ENCODE data around the gene FLNB.

FLNB gene

DNA sequence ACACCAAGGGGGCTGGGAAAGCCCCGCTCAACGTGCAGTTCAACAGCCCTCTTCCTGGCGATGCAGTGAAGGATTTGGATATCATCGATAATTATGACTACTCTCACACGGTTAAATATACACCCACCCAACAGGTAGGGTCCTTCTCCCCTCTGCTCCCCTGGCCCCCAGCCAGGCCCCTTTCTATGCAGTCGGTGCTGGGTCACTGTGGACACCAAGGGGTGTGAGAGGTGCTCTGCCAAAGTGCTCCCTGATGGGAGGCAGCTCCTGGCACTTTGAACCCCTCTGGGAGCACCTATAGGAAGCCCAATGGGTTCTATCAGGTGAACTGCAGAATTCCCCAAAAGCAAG lies 103.9 kb downstream of the FLNB start:
- DNase-seq: no peak

DNA sequence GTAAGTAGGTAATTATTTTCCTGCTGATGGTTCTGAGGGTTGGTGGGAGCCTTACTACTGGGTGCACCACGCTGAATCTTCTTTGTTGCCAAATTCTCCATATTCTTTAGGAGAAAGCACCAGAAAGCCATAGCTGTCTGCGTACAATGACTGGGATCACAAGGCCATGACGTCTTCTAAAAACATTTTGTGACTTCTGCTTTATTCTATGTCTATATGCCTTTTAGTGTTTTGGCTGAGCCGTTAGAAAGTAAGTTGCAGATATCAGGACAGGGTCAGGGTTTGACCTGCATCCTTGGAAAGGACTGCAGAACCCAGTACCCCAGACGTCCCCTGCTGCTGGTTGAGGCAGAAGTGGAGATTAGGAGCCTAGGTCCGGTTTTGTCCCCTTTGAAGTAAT lies 107.0 kb downstream of the FLNB start:
- no peak for DNase-seq

DNA sequence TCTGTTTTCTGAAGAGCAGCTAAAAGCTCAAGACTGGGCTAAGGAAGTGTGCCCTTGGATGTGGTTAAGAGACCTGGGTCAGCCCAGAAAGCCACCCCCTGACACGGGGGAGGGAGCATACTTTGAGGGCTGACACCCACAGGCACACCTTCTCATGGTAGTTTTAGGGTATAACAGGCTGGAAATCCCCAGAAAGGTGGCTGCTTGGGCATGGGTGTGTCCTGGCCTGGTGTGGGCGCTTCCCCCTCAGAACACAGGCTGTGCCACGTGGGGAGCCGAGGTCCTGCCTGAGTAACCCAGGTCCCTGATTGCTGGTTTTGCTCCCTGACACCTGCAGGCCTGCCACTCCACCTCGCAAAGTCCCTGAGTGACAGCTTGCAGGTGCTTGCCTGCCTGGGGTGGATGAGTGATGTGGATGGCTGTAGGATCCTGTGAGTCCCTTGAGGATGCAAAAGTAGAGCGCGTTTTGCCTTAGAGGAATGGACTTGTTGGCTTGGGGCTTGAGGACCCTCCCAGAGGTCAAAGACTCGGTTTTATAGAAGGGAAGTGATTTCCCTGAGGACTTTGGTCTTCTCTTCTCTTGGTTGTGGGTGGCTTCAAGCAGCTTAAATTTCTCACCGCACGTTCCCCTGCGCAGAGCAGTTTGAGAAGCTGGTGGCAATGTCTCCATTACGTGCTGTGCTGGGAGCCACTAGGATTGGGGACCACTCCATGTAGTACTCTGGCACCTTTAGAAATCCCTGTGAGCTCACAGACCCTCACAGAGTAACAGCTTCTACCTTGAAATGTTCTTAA lies 108.1 kb downstream of the FLNB start:
- DNase-seq: no peak

DNA sequence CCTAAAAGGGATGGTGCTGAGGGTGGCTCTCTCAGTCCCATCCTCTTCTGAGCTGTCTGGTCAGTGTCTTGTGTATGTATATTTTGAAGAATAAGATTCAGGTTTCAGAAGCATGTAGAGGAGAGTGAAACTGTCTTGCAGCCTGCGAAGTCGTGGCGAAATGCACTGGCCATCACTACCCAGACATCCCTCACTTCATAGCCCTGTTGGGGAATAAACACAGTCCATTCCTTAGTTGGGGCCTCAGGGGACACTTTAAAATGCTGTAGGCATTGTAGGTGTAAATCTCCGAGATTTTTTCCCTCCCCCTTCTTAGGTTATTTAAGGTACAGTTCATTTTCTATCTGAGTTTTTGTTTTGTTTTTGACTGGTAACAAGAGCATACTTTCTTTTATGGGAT lies 108.8 kb downstream of the FLNB start:
- no peak for DNase-seq

DNA sequence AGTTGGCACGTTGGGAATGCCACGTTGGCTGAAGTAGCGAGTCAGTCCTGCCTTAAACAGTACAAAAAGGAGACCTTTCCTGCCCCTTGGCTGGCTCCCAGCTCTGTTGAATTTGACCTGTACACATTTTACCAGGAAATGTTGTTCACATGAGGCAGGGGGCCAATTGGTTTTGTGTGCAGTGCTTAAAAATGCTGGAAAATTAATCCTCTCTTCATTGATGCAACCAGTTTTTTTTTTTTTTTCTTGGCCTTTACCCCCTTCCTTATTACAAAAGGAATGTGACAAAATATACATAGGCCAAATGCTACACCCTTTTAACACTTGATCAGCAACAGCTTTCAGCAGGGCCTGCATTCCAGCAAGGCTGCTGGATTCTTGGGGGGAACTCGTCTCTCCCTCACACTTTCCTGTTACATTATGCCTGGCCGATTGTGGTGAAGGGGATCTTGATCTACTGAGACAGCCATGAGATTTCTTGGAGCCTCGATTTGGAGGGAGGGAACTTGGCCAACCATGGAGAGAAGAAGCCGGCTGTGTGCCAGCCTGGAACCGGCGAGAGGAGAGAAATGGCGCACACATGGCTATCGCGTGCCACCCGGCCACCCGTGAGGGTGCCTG lies 109.4 kb downstream of the FLNB start:
- no peak for DNase-seq

DNA sequence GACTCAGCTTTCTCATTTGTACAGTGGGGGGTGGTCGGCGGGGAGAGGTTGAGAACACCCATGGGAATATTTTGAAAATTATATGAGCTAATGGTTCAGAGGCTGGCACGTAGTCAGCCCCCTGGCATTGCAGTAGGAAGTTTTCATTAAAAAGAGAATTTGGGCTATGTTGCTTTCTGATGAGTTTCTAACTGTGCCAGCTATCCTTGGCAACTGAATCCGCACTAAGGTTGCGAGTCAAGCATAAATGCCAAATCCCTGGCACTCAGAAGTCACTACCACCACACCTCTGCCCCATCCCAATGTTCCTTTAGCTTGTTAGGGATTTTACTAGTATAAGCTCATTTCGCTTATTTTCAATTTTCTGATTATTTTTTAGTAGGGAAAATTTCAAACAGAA lies 111.0 kb downstream of the FLNB start:
- no peak for DNase-seq

DNA sequence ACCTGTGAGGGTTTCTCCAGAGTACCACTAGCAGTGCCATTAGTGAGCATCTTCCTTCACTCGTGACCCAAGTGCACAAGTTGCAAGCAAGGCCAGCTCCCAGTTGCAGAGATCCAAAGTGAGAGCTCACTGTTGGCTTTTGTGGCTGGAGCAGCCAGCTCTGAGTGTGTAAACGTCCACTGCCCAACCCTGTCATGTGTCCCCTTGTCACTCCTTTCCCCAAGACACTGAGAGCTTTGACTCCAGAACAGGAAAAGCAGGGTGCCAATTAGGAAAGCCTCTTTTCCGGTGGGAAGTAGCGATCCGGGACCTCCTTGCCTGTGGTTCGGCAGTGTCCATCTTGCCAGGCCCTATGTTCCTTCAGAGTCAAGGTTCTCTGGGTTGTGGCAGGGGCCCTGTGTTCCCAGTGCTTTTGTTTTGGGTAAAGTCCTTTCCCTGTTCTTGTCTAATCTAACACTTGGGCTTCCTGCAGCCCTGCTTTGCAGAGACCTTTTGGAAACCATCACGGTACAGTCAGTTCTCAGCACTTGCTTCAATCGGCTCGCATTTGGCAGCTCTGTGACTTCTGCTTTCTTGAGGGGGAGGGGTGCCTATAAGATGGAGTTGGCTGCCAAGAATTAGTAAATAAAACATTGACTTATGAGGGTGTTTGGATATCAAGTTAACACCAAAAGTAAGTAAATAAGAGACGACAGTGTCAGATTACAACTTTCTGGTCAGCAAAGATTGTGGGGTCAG lies 112.0 kb downstream of the FLNB start:
- DNase-seq: no peak

DNA sequence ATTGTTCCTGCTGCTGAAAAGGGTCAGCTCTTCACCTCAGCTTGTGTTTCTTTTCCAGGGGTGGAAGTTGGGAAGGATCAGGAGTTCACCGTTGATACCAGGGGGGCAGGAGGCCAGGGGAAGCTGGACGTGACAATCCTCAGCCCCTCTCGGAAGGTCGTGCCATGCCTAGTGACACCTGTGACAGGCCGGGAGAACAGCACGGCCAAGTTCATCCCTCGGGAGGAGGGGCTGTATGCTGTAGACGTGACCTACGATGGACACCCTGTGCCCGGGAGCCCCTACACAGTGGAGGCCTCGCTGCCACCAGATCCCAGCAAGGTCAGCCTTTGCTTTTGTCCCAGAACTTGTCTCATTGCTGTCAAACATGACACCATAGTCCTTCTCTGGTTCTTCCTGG lies 113.0 kb downstream of the FLNB start:
- DNase-seq: no peak

DNA sequence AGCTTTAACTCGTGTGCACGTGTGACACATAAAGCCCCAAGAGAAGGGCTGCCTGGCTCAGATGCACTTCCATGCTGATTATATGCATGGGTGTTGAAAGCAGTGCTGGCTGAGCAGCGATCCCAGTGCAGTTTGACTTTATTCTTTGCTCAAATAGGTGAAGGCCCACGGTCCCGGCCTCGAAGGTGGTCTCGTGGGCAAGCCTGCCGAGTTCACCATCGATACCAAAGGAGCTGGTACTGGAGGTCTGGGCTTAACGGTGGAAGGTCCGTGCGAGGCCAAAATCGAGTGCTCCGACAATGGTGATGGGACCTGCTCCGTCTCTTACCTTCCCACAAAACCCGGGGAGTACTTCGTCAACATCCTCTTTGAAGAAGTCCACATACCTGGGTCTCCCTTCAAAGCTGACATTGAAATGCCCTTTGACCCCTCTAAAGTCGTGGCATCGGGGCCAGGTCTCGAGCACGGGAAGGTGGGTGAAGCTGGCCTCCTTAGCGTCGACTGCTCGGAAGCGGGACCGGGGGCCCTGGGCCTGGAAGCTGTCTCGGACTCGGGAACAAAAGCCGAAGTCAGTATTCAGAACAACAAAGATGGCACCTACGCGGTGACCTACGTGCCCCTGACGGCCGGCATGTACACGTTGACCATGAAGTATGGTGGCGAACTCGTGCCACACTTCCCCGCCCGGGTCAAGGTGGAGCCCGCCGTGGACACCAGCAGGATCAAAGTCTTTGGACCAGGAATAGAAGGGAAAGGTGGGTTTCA lies 114.9 kb downstream of the FLNB start:
- DNase-seq: no peak

DNA sequence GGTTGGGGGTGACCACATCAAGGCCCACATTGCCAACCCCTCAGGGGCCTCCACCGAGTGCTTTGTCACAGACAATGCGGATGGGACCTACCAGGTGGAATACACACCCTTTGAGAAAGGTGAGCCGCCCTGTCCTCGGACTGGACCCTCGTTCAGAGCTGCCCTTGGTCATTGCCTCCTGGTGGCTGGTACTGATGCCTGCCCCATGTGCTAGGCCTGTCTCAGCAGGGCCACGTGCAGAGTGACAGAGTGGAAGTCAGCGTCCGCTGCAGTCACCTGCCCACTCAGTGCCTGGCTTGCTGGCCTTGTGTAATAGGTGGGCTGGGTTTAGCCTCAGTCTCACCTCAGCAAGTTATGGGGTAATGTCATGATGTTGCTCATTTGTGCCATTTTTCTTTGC lies 116.2 kb downstream of the FLNB start:
- DNase-seq: no peak

DNA sequence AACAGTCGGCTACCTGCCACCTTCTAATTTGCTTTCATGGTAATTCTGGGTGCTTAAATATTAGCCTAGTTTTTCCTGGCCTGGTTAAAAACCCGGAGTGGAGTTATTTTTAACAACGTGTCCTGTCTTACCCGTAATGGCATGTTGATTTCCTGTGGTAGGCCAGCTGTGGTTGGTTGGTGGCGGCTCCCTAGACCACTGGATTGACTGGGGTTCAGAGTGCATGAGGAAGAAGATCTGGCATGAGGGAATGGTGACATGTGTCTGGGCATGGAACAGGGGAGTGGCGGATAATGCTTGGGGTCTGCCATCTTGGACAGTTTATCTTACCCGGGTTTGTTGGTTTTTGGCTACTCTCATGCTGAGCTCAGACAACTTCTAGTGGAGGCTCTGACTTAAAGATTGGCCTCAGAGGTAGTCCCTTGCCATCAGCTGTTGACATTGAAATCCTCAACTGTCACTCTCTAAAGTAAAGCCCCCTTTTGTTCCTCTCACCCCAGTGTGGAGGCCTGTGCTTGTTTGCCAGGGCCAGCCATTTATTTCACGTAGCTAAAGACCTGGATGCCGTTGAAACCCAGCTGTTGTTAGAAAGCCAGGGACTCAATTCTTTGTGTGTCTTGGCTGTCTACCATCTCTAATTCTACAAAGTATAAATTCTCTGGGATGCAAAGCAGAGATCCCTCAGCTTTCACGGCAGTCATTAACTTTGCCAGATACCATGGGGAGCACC lies 121.0 kb downstream of the FLNB start:
- DNase-seq: no peak

DNA sequence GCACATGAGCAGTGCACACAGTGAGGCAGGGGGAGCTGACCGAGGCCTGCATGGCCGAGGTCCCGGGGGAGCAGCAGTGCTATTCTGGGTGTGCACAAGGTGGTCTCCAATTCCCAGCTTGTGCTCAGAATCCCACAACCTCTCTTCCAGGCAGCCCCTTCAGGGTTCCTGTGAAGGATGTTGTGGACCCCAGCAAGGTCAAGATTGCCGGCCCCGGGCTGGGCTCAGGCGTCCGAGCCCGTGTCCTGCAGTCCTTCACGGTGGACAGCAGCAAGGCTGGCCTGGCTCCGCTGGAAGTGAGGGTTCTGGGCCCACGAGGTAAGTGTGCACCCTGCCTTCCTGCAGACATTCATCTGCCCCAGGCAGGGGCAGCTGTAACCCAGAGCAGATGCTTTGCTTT lies 122.4 kb downstream of the FLNB start:
- no peak for DNase-seq

DNA sequence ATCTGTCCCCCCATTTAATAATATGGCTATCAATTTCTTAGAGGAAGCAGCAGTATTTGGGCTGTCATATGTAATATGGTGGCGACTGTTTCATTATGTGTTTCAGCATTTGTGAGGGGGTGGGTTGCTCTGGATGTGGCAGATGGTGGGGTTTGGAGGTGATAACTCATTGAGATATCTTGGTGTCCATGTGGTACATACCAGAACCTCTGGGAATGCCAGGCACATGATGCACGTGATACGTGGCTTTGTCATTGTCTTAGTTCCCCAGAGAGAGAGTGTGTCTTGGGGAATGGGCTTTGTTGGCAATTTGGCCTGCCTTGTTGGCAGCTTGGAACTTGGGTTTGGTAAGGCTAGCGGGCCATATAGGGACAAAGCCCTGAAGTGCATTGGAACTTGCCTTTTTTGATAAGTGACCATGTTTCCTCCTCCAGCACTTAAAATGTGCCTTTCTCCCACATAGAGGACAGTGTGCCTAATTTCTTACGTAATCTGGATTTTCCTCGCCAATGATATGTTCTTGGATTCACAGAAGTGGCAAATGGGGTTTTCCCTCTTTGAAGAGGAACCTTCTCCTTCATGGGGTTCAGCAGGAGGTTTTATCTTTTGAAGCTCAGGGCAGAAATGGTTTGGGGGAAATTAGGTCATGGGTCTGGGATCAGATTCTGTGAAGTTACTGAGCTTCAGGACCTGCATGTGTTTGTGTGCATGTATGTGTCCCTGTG lies 123.0 kb downstream of the FLNB start:
- no peak for DNase-seq

DNA sequence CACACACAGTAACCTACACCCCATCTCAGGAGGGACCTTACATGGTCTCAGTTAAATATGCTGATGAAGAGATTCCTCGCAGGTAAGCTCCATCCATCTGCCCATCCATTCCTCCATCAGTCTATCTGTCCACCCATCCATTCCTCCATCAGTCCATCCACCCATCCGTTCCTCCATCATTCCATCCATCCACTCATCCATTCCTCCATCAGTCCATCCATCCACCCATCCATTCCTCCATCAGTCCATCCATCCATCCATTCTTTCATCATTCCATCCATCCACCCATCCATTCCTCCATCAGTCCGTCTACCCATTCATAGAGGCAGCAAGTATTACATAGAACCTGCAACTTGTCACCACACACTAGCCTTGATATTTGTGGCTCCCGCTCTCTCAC lies 124.6 kb downstream of the FLNB start:
- no peak for DNase-seq

DNA sequence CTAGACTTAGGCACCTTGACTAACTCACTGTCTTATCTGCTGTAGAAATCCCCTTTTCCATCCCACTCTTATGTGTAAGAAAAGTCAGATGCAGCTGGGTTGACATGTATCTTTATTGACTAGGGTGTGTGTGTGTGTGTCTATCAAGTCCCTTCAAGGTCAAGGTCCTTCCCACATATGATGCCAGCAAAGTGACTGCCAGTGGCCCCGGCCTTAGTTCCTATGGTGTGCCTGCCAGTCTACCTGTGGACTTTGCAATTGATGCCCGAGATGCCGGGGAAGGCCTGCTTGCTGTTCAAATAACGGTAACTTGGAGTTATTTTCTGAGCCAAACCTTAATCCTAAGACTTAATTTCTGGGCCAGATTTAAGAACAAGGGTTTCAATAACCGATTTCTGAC lies 126.2 kb downstream of the FLNB start:
- DNase-seq: no peak

DNA sequence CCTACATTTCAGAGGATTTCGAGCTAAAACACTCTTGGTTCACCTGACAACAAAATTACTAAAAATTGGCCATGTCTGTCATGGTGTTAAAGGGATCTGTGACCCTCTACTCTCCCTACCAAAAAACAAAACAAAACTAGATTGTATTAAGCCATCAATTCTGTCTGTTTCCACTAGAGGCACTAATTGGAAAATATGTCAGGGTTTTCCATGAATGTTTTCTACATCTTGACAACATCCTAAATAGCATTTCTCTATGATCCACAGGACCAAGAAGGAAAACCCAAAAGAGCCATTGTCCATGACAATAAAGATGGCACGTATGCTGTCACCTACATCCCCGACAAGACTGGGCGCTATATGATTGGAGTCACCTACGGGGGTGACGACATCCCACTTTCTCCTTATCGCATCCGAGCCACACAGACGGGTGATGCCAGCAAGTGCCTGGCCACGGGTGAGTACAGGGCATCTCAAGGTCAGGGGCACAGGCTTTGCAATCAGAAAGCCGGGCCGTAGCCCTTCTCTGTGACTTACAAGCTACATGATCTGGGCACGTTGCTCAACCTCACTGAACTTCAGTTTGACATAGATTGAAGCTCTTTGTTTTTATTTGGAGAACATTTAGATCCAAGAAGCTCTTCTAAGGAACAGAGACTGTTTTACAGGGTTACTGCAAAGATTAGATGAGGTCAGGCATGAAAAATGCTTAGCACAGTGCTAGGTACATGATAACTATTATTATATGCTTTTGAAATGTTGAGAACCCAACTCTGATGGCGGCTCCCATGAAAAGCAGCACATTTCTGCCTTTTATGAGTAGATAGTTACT lies 127.7 kb downstream of the FLNB start:
- no peak for DNase-seq

DNA sequence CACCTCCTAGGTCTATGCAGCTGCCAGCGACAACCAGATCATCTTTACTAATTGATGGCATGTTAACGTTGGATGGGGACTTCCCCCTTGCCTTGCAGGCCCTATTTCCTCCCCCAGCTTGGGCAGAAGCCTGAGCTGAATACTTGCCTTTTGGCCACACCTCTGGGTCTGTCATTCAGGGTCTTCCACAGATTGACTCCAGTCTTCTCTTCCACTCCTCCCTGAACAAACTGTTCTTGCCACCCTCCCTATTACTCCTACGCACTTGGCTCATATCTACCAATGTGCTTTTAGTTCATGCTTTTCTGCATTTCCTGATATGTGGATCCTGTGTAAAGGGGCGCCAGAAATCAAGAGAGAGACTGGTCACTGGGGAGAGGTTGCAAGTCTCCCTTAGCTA lies 129.1 kb downstream of the FLNB start:
- DNase-seq: no peak

DNA sequence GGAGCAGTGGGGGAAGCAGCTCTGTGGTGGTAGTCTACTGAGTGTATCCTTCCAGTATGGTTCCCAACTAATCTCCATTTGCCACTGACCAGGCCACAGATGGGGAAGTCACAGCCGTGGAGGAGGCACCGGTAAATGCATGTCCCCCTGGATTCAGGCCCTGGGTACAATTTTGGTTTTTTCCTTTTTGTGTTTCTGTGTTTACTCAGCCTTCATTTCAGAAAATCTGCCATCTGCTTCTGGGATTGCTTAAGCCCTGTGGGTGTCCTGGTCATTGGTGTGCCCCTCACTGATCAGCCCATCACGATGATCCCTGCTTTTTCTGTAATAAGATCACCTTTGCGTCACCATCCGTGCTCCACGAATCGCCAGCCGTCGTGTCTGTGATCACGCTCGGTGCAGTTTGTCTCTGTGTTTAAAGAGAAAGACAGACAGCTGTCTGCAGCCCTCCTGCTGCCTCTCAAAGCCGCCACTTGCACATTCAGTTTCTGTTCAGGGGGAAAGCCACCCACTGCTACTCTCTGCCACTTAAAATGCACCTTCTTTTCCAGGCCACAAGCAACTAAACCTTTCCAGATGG lies 133.6 kb downstream of the FLNB start:
- no peak for DNase-seq

DNA sequence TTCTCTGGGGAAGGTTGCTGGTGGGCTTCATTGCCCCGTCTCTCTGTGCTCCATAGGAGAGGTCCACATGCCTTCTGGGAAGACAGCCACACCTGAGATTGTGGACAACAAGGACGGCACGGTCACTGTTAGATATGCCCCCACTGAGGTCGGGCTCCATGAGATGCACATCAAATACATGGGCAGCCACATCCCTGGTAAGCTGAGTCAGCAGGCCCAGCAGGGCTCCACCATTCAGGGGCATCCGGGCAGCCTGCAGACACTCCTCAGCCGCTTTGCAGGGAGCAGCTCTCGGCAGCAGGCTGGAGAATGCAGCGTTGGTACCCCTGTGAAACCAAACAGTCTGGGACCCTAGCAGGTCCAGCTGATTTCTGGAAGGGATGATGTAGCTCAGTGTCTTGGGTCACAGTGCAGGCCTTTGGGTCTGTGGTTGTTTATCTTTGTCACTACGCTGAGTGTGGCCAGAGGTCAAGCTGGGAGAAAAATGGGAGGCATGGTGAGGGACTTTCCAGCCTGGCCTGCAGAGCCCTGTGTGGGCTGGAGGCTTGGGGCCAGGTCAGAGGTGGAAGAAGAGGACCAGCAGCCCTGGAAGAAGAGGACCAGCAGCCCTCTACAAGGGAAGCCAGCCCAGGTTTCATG lies 135.3 kb downstream of the FLNB start:
- DNase-seq: no peak

All from 8988T (cell line).